ENCODE data around the gene THOC2. TPM values are rescaled to one million over a fixed set of nuclear protein-coding genes. Genes with fewer than 3 reads are reported as not detected.
"Not testable (repeated sequence)": the region's sequence is repeated elsewhere in the genome, so short reads cannot be mapped to it uniquely, and the experiment has no call there.

The THOC2 gene
- polyA plus RNA-seq, 6 donors from 2014 or later: 35.5 to 48.6 (median 38.2) TPM

DNA sequence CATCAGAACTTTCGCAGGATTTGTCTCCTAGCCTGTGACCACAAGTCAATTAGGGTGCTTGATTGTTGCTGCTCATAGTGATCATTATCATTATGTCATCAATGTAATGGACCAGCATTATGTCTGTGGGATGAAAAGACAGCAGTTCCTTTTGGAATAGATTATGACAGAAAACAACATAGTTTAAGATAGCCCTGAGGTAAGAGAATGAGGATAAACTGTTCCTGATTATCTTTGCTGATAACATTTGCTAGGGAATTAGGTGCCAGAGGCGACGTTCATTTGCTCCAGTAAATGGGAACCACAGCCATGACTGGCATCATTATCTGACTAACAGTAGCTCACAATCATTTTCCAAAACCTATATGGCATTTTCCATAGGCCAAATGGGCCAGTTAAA lies 12.7 kb upstream of the THOC2 start:
- H3K9me3 Mint-ChIP-seq: peaks cover 0 to 3% (median 0%) of the 10 kb centered on the region in 7 donors
- H3K27ac Mint-ChIP-seq: no peak overlapping the region
- no peak for ATAC-seq (ENCODE audit: low read depth in 2 of 2)
- DNase-seq: no peak
- no peaks in the 10 kb centered on the region for H3K27me3 Mint-ChIP-seq
- H3K4me3 Mint-ChIP-seq: no peak overlapping the region
- H3K36me3 Mint-ChIP-seq: no peaks in the 10 kb centered on the region
- no peaks in the 10 kb centered on the region for H3K4me1 Mint-ChIP-seq

- ATAC-seq (ENCODE audit: low read depth in 2 of 2) (no peak), DNase-seq (no peak)
- Mint-ChIP-seq H3K27me3 (no peaks in the 10 kb centered on the region), H3K9me3 (peaks cover 0 to 3% (median 0%) of the 10 kb centered on the region in 7 donors), H3K27ac (no peak overlapping the region), H3K36me3 (no peaks in the 10 kb centered on the region), H3K4me1 (no peaks in the 10 kb centered on the region), H3K4me3 (no peak overlapping the region)
These were observed 10.5 kb upstream of the THOC2 start for GRCh38 chrX:123743312-123743711.

DNA sequence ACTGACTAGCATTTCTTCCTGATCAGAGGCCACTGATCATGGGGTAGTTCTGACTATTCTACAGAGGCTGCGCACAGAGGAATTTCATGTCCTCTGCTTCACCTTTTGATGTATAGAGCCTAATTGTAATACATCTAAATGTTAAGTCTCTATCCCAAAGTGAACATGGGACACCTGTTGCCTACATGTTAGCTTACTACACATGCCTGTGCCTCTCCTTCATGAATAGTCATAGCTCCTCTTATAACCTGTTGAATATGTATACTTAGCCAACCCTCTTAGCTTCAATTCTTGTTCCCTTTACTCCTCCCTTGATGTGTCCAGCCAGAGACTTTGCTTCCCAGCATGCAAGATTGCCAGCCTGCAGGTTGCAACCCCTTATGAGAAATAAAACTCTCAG lies 9.6 kb upstream of the THOC2 start:
- peaks cover 0 to 3% (median 0%) of the 10 kb centered on the region in 7 donors for H3K9me3 Mint-ChIP-seq
- no peaks in the 10 kb centered on the region for H3K4me1 Mint-ChIP-seq
- ATAC-seq (ENCODE audit: low read depth in 2 of 2) (no peak), DNase-seq (no peak)
- H3K27ac Mint-ChIP-seq: no peak overlapping the region
- H3K4me3 Mint-ChIP-seq: no peak overlapping the region
- H3K27me3 Mint-ChIP-seq: no peaks in the 10 kb centered on the region
- H3K36me3 Mint-ChIP-seq: no peaks in the 10 kb centered on the region

DNA sequence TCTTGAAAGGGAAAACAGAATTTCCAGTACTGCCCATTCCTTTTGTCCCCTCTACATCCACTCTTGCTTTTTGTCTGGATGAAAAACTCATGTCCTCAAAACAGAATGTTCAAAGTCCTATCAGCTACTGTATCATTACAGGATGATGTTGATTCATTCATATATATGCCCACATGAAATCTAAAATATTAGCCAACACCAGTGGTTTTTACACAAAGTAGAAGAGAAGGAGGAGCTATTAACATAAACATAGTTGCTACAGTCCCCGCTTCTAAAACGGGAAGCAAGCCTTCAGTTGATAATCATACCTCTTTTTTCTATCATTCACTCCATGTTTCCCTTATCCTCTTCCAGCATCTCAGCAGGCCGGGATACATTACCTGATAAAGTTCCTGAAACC lies 7.7 kb upstream of the THOC2 start:
- no peak overlapping the region for H3K27ac Mint-ChIP-seq
- H3K36me3 Mint-ChIP-seq: no peaks in the 10 kb centered on the region

DNA sequence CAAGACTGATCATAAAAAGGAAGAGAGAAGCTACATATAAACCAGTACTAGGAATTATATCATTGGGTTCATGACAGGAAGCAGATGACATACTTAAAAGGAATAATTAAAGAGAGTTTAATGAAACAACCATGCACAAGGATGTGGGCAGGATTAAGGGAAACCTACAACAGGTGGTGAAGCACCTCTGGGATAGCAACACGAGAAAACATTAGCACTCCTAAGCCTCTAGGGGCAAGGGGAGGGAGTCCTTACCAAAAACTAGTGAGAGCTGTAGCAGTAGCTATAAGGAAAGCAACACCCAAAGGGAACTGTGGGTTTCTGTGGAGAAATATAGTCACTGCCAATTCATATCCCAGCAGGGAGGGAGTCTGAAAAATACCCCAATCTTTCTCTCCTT lies 7.2 kb upstream of the THOC2 start:
- DNase-seq: no peak
- Mint-ChIP-seq H3K4me1 (no peaks in the 10 kb centered on the region), H3K9me3 (peaks cover 0 to 3% (median 0%) of the 10 kb centered on the region in 7 donors), H3K4me3 (no peak overlapping the region), H3K27ac (no peak overlapping the region), H3K27me3 (no peaks in the 10 kb centered on the region), H3K36me3 (no peaks in the 10 kb centered on the region)
- ATAC-seq (ENCODE audit: low read depth in 2 of 2): no peak

More for the DNA sequence above, 7.7 kb upstream of the THOC2 start:
- Mint-ChIP-seq H3K4me1 (no peaks in the 10 kb centered on the region), H3K4me3 (no peak overlapping the region), H3K9me3 (peaks cover 0 to 3% (median 0%) of the 10 kb centered on the region in 7 donors), H3K27me3 (no peaks in the 10 kb centered on the region)
- no peak for ATAC-seq (ENCODE audit: low read depth in 2 of 2)
- no peak for DNase-seq

GRCh38 chrX:123739474-123739873 lies 6.6 kb upstream of the THOC2 start:
- Mint-ChIP-seq H3K27ac (no peak overlapping the region), H3K27me3 (no peaks in the 10 kb centered on the region), H3K4me1 (no peaks in the 10 kb centered on the region), H3K4me3 (no peak overlapping the region), H3K9me3 (peaks cover 0 to 3% (median 0%) of the 10 kb centered on the region in 7 donors), H3K36me3 (no peaks in the 10 kb centered on the region)
- DNase-seq (no peak), ATAC-seq (ENCODE audit: low read depth in 2 of 2) (no peak)

- DNase-seq (no peak), ATAC-seq (ENCODE audit: low read depth in 2 of 2) (no peak)
- Mint-ChIP-seq H3K27me3 (no peaks in the 10 kb centered on the region), H3K27ac (peak overlapping the region in 1 of 6 donors; percentile 89), H3K4me1 (peaks cover 0 to under 1% (median 0%) of the 10 kb centered on the region in 3 donors), H3K4me3 (no peak overlapping the region), H3K9me3 (peaks cover 0 to 2% (median 0%) of the 10 kb centered on the region in 7 donors), H3K36me3 (no peaks in the 10 kb centered on the region)
These were observed 5.6 kb upstream of the THOC2 start for GRCh38 chrX:123738378-123738940.

DNA sequence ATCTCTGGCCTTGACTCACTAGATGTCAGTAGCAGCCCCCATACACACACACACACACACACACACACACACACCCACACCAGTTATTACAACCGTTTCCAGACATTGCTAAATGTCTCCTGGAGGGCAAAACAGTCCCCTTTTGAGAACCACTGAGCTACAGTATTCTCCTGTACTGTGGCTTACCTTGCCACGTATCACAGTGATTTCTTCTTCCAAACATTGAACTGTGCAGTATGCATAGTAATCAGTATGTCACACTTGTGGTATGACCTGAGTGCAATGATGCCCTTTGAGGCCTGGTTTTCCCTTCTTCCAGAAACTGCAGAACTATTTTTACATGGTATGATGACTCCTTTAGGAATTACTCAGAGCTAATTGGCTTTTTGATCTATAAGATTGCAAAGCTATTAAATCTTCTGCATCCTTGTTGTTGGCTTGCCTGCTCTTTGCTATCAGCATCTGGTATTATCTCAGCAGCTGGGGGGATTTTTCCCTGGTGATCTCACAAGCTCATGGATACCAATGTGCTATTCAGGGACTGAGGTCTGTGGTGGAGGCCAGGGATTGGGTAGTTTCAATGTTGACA lies 3.6 kb upstream of the THOC2 start:
- Mint-ChIP-seq H3K27me3 (no peaks in the 10 kb centered on the region), H3K9me3 (peaks cover 0 to 6% (median 2%) of the 10 kb centered on the region in 7 donors), H3K4me3 (no peak overlapping the region), H3K36me3 (no peaks in the 10 kb centered on the region), H3K27ac (peak overlapping the region in 1 of 6 donors; percentile 6), H3K4me1 (peaks cover 12 to 14% (median 13%) of the 10 kb centered on the region in 3 donors)
- ATAC-seq (ENCODE audit: low read depth in 2 of 2) (no peak), DNase-seq (no peak)

DNA sequence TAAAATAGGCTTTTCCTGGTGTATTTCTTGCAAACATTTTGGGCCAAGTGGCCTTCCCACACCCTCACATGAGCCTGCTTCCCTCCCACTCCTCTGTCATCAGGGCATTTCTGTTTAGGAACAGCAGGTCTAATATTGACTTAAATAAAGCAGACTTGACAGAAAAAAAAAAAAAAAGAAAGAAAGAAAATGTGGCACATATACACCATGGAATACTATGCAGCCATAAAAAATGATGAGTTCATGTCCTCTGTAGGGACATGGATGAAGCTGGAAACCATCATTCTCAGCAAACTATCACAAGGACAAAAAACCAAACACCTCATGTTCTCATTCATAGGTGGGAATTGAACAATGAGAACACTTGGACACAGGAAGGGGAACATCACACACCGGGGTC lies 2.3 kb upstream of the THOC2 start:
- Mint-ChIP-seq H3K4me3 (peak overlapping the region in 2 of 8 donors; percentile 29 to 63), H3K4me1 (peaks cover 17 to 26% (median 18%) of the 10 kb centered on the region in 3 donors)
- not testable (repeated sequence) for ATAC-seq (ENCODE audit: low read depth in 2 of 2); H3K9me3 Mint-ChIP-seq; DNase-seq; H3K36me3 Mint-ChIP-seq; H3K27me3 Mint-ChIP-seq; H3K27ac Mint-ChIP-seq

DNA sequence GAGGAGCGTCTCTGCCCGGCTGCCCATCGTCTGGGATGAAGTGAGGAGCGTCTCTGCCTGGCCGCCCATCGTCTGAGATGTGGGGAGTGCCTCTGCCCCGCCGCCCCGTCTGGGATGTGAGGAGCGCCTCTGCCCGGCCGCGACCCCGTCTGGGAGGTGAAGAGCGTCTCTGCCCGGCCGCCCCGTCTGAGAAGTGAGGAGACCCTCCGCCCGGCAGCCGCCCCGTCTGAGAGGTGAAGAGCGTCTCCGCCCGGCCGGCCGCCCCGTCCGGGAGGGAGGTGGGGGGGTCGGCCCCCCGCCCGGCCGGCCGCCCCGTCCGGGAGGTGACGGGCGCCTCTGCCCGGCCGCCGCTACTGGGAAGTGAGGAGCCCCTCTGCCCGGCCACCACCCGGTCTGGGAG lies 1.2 kb upstream of the THOC2 start:
- not testable (repeated sequence) for H3K36me3 Mint-ChIP-seq; H3K9me3 Mint-ChIP-seq; H3K27me3 Mint-ChIP-seq; ATAC-seq (ENCODE audit: low read depth in 2 of 2); DNase-seq; H3K27ac Mint-ChIP-seq
- H3K4me3 Mint-ChIP-seq: peak overlapping the region in 1 of 8 donors; percentile 15
- peaks cover 17 to 29% (median 18%) of the 10 kb centered on the region in 3 donors for H3K4me1 Mint-ChIP-seq

DNA sequence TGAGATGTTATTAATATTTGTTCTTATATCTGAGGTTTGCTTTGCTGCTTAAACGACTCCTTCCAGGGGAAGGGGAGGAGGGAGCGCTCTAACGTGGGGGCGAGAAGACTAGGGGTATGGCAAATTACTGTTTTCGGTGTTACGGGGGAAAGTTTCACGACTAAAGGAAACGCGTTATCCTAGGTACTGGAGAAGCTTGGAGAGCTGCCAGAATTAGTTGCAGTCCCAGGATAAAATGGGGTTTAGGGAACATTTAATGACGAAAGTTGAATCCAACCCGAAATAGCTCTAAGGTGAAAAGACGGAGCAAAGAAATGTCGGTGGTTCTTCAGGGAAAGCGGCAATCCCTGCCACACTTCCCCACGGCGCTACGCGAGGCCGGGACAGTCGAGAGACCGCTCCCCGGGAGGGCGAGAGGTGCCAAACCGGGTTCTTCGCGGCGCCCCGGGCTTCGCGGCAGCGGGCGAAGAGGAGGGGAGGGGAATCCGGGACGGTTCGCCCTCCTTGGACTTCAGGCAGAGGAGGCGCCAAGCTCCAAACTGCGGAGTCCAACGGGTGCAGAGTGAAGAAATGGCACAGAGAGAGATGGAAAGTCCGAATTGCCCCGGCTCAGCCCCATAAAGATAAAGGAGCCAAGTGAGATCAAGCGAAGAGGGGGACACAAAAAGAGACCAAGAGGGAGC lies 724 bp downstream of the THOC2 start:
- ATAC-seq (ENCODE audit: low read depth in 2 of 2) (peak in 1 of 2 donors; percentile 15), DNase-seq (no peak)
- Mint-ChIP-seq H3K27me3 (no peaks in the 10 kb centered on the region), H3K36me3 (no peaks in the 10 kb centered on the region), H3K27ac (peak overlapping the region; percentile 51 to 96 (median 92)), H3K4me3 (peak overlapping the region; percentile 90 to 98 (median 96)), H3K9me3 (peaks cover 0 to 6% (median 2%) of the 10 kb centered on the region in 7 donors), H3K4me1 (peaks cover 17 to 36% (median 18%) of the 10 kb centered on the region in 3 donors)

DNA sequence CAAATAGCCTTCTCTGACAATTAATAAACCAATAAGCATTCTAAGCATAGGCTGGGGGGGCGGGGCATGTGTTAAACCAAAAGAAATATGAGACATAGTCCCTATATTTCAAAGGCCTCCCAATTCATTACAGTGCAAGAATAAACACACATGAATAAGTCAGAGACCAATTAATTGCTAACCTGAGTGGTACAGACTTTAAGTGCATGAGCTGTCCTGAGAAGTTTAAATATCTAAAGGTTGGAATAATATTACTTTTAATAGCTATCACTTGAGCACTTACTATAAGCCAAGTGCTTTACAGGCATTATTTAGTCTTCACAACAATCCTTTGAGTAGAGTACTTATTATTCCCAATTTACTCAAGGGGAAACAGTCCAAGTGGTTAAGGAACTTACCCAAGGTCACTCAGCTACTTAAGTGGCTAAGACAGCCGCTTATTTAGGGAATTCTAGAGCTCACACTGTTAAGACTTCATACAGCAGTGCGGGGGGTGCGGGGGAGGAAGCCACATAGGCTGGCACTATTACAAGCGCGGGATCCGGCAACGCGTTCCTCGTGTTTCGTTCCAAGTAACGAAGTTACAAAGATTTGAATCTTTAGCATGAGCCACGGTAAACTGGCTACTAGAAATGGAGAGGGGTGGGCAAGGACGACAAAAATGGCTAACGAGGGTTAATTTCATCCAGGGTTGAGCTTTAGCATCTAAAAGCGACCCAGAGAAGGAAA lies 1.4 kb downstream of the THOC2 start:
- Mint-ChIP-seq H3K4me1 (peaks cover 17 to 37% (median 18%) of the 10 kb centered on the region in 3 donors), H3K27ac (peak overlapping the region; percentile 3 to 95 (median 91)), H3K27me3 (no peaks in the 10 kb centered on the region), H3K4me3 (peak overlapping the region; percentile 90 to 98 (median 96)), H3K36me3 (no peaks in the 10 kb centered on the region), H3K9me3 (peaks cover 0 to 6% (median 2%) of the 10 kb centered on the region in 7 donors)
- no peak for ATAC-seq (ENCODE audit: low read depth in 2 of 2)
- no peak for DNase-seq

- DNase-seq: no peak
- H3K27ac Mint-ChIP-seq: peak overlapping the region in 3 of 6 donors; percentile 9 to 26 (median 18)
- no peaks in the 10 kb centered on the region for H3K36me3 Mint-ChIP-seq
- no peaks in the 10 kb centered on the region for H3K27me3 Mint-ChIP-seq
- H3K9me3 Mint-ChIP-seq: peaks cover 0 to 6% (median 2%) of the 10 kb centered on the region in 7 donors
- no peak for ATAC-seq (ENCODE audit: low read depth in 2 of 2)
- peak overlapping the region in 1 of 8 donors; percentile 41 for H3K4me3 Mint-ChIP-seq
- peaks cover 17 to 37% (median 18%) of the 10 kb centered on the region in 3 donors for H3K4me1 Mint-ChIP-seq
These were observed 4.3 kb downstream of the THOC2 start for GRCh38 chrX:123728554-123728953.
